ENCODE measurements around the gene SAP130. TPM values are rescaled to one million over a fixed set of nuclear protein-coding genes. Genes with fewer than 3 reads are reported as not detected.
"Not testable (repeated sequence)": the region's sequence is repeated elsewhere in the genome, so short reads cannot be mapped to it uniquely, and the experiment has no call there.

SAP130 gene
- total and polyA plus RNA-seq, 2 donors, result 5.5 to 13.0 TPM

DNA sequence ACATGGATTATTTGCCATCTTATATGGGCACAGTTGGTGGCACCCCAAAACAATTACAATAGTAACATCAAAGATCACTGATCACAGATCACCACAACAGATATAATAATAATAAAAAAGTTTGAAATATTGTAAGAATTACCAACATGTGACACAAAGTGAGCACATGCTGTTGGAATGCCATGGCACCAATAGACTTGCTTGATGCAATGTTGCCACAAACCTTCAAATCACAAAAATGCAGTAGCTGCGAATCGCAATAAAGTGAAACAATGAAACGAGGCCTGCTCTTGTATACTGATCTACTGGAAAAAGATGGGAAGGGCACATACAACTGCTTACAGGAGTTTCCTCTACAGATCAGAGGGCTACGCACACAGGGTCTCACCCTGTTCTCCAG lies 109.9 kb downstream of the SAP130 start:
- no peaks in the 10 kb centered on the region for H3K4me1 ChIP-seq (ENCODE audit: insufficient read depth)
- H3K27ac ChIP-seq (ENCODE audit: low read depth), result no peak overlapping the region
- no peak for DNase-seq (ENCODE audit: extremely low spot score)
- no peak overlapping the region for H3K4me3 ChIP-seq (ENCODE audit: low read depth, low read length)
- no peaks in the 10 kb centered on the region for H3K36me3 ChIP-seq (ENCODE audit: insufficient read depth)
- 95% methylated on average over 4 of the region's 4 CpGs for WGBS

DNA sequence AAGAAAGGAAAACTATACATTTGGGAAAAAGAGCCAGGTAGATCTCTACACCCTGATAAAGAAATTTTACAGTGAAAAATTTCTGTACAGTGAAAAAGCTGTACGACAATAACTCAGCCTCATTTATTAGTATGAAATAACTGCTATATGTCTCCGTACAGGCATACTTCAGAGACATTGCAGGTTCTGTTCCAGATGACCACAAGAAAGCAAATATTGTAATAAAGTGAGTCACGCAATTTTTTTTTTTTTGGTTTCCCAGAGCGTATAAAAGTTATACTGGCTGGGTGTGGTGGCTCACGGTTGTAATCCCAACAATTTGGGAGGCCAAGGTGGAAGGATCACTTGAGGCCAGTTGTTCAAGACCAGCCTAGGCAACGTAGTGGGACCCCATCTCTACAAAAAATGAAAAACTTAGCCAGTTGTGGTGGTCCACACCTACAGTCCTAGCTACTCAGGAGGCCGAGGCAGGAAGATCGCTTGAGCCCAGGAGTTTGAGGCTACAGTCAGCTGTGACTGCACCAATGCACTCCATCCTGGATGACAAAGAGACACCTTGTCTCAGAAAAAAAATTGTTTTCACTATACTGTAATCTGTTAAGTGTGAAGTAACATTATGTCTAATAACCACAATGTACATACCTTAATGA lies 113.9 kb downstream of the SAP130 start:
- Histone ChIP-seq H3K4me1 (ENCODE audit: insufficient read depth) (no peaks in the 10 kb centered on the region), H3K36me3 (ENCODE audit: insufficient read depth) (no peaks in the 10 kb centered on the region), H3K27ac (ENCODE audit: low read depth) (no peak overlapping the region), H3K4me3 (ENCODE audit: low read depth, low read length) (no peak overlapping the region)
- WGBS, result 84% methylated on average over 8 of the region's 8 CpGs
- no peak for DNase-seq (ENCODE audit: extremely low spot score)

GRCh38 chr2:127911737-127912136 lies 116.1 kb downstream of the SAP130 start:
- WGBS, result 77% methylated on average over 2 of the region's 2 CpGs

DNA sequence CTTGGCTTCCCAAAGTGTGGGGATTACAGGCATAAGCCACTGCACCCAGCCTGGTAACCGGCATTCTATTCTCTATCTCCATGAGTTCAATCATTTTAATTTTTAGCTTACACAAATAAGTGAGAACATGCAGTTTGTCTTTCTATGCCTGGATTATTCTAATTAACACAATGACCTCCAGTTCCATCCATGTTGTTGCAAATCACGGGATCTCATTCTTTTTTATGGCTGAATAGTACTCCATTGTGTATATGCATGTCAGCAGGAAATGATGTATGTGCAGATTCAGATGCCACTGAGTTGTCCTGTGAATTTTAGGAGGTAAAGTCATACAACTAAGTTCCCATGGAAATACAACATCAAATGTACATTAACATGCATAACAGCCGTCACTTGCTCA lies 117.4 kb downstream of the SAP130 start:
- no peak overlapping the region for H3K4me3 ChIP-seq (ENCODE audit: low read depth, low read length)
- H3K4me1 ChIP-seq (ENCODE audit: insufficient read depth), result no peaks in the 10 kb centered on the region
- no peak overlapping the region for H3K27ac ChIP-seq (ENCODE audit: low read depth)
- no peaks in the 10 kb centered on the region for H3K36me3 ChIP-seq (ENCODE audit: insufficient read depth)
- WGBS, result 97% methylated on average over 3 of the region's 3 CpGs
- no peak for DNase-seq (ENCODE audit: extremely low spot score)

More at GRCh38 chr2:127911737-127912136, 116.1 kb downstream of the SAP130 start:
- Histone ChIP-seq H3K4me1 (ENCODE audit: insufficient read depth) (no peaks in the 10 kb centered on the region), H3K4me3 (ENCODE audit: low read depth, low read length) (no peak overlapping the region), H3K36me3 (ENCODE audit: insufficient read depth) (no peaks in the 10 kb centered on the region), H3K27ac (ENCODE audit: low read depth) (no peak overlapping the region)
- no peak for DNase-seq (ENCODE audit: extremely low spot score)

- 69% methylated on average over 6 of the region's 6 CpGs for WGBS
- DNase-seq (ENCODE audit: extremely low spot score), result no peak
- no peaks in the 10 kb centered on the region for H3K36me3 ChIP-seq (ENCODE audit: insufficient read depth)
- no peaks in the 10 kb centered on the region for H3K4me1 ChIP-seq (ENCODE audit: insufficient read depth)
- no peak overlapping the region for H3K4me3 ChIP-seq (ENCODE audit: low read depth, low read length)
- H3K27ac ChIP-seq (ENCODE audit: low read depth), result no peak overlapping the region
Measured at GRCh38 chr2:127909019-127909418, 118.8 kb downstream of the SAP130 start.

DNA sequence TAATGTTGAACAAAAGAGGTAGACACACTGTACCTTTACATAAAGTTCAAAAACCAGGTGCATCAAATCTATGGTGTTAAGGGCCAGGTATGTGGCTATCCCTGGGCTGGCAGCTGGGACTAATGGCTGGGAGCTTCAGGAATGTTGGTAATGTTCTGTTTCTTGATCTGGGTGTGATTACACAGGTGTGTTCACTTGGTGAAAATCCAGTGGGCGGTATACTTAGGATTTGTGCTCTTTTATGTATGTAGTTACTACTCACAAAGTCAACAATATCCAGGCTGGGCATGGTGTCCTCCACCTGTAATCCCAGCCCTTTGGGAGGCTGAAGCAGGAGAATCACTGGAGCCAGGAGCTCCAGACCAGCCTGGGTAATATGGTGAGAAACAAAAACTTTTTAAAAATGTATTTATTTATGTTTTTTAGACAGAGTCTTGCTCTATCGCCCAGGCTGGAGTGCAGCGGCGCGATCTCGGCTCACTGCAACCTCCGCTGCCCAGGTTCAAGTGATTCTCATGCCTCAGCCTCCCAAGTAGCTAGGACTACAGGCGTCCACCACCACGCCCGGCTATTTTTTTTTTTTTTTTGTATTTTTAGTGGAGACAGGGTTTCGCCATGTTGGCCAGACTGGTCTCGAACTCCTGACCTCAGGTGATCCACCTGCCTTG lies 120.0 kb downstream of the SAP130 start:
- not testable (repeated sequence) for H3K4me3 ChIP-seq (ENCODE audit: low read depth, low read length); H3K27ac ChIP-seq (ENCODE audit: low read depth); H3K4me1 ChIP-seq (ENCODE audit: insufficient read depth); DNase-seq (ENCODE audit: extremely low spot score); H3K36me3 ChIP-seq (ENCODE audit: insufficient read depth)
- 95% methylated on average over 12 of the region's 12 CpGs for WGBS

DNA sequence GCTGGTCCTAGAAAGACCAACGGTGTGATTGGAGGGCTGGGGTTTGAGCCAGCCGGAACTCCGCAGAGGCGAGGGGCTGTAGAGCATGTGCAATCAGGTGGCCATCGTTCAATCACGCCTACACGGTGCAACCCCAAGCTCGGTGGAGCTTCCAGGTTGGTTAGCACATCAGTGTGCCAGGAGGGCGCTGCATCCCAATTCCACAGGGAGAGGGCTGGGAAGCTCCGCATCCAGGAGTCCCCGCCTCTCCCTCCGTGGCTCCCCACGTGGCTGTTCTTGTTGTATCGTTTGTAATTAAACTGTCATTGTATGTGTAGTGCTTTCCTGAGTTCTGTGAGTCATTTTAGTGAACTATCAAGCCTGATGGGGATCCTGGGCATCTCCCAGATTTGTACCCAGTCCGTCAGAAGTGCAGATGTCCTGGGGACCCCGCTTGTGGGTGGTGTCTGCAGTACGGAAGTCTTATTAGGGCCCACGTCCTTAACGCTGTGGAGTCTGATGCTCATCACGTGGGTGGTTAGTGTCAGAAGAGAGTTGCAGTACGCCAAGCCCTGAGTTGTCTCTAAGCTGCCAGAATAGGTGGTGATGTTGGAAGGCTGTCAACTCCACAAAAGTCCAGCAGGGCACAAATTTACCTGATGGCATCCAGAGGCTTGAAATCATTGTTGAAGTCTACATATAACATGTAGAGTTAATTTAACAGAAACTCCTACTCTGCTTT lies 121.5 kb downstream of the SAP130 start:
- Histone ChIP-seq H3K4me3 (ENCODE audit: low read depth, low read length) (no peak overlapping the region), H3K4me1 (ENCODE audit: insufficient read depth) (no peaks in the 10 kb centered on the region), H3K36me3 (ENCODE audit: insufficient read depth) (no peaks in the 10 kb centered on the region), H3K27ac (ENCODE audit: low read depth) (no peak overlapping the region)
- DNase-seq (ENCODE audit: extremely low spot score), result no peak
- 53% methylated on average over 21 of the region's 21 CpGs for WGBS

- H3K4me1 ChIP-seq (ENCODE audit: insufficient read depth), result no peaks in the 10 kb centered on the region
- no peaks in the 10 kb centered on the region for H3K36me3 ChIP-seq (ENCODE audit: insufficient read depth)
- no peak overlapping the region for H3K27ac ChIP-seq (ENCODE audit: low read depth)
- H3K4me3 ChIP-seq (ENCODE audit: low read depth, low read length), result no peak overlapping the region
- WGBS, result 58% methylated on average over 12 of the region's 12 CpGs
- DNase-seq (ENCODE audit: extremely low spot score), result no peak
Measured at GRCh38 chr2:127901339-127902056, 126.4 kb downstream of the SAP130 start.

GRCh38 chr2:127897531-127898211 lies 130.2 kb downstream of the SAP130 start:
- no peak for DNase-seq (ENCODE audit: extremely low spot score)
- Histone ChIP-seq H3K27ac (ENCODE audit: low read depth) (no peak overlapping the region), H3K4me3 (ENCODE audit: low read depth, low read length) (no peak overlapping the region), H3K36me3 (ENCODE audit: insufficient read depth) (no peaks in the 10 kb centered on the region), H3K4me1 (ENCODE audit: insufficient read depth) (no peaks in the 10 kb centered on the region)
- 57% methylated on average over 1 of the region's 1 CpG for WGBS

GRCh38 chr2:127893494-127893893 lies 134.4 kb downstream of the SAP130 start:
- H3K4me3 ChIP-seq (ENCODE audit: low read depth, low read length), result no peak overlapping the region
- 57% methylated on average over 5 of the region's 5 CpGs for WGBS
- no peak overlapping the region for H3K27ac ChIP-seq (ENCODE audit: low read depth)
- H3K36me3 ChIP-seq (ENCODE audit: insufficient read depth), result no peaks in the 10 kb centered on the region
- no peaks in the 10 kb centered on the region for H3K4me1 ChIP-seq (ENCODE audit: insufficient read depth)
- no peak for DNase-seq (ENCODE audit: extremely low spot score)

DNA sequence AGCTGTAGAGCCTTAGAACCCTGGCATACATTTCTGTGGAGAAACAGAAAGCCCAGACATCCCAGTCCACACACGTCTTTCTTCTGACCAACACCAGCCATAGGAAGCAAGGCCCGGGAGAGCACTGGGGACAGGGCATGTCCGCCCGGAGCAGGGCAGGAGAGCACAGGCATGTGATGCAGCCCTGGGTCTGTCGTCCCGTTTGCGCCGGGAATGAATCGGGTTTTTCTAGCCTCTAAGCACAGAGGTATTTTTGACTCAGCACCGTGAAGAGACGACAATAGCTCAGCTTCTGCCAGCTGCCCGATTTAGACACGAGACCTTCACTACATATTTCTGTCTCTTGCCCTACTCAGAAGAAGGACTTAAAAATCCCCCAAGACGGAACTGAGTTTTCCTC lies 134.8 kb downstream of the SAP130 start:
- DNase-seq (ENCODE audit: extremely low spot score), result no peak
- H3K4me1 ChIP-seq (ENCODE audit: insufficient read depth), result no peaks in the 10 kb centered on the region
- no peak overlapping the region for H3K27ac ChIP-seq (ENCODE audit: low read depth)
- no peak overlapping the region for H3K4me3 ChIP-seq (ENCODE audit: low read depth, low read length)
- 89% methylated on average over 14 of the region's 14 CpGs for WGBS
- no peaks in the 10 kb centered on the region for H3K36me3 ChIP-seq (ENCODE audit: insufficient read depth)

DNA sequence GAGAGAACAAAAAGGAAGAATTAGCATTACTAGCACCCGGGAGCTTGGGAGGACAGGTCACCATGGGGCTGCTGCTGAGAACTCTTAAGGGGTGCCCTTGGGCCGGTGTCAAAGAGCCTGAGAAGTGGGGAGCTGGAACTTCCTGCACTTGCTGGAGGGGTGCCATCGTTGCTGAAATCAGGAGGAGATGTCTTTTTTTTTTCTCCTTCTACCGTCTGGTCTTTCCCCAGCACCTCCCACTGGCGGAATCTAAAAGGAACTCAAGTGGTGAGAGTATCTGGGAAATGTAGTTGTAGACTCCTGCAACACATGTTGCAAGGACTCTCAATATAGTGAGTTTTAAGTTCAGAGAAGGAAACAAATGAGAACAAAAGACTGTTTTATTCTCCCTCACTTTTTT lies 136.0 kb downstream of the SAP130 start:
- no peak for DNase-seq (ENCODE audit: extremely low spot score)
- Histone ChIP-seq H3K27ac (ENCODE audit: low read depth) (no peak overlapping the region), H3K36me3 (ENCODE audit: insufficient read depth) (no peaks in the 10 kb centered on the region), H3K4me3 (ENCODE audit: low read depth, low read length) (no peak overlapping the region), H3K4me1 (ENCODE audit: insufficient read depth) (no peaks in the 10 kb centered on the region)
- 52% methylated on average over 5 of the region's 5 CpGs for WGBS

Data from urinary bladder (tissue), 4 donors.